ENCODE data around the gene BTG2.

The BTG2 gene

DNA sequence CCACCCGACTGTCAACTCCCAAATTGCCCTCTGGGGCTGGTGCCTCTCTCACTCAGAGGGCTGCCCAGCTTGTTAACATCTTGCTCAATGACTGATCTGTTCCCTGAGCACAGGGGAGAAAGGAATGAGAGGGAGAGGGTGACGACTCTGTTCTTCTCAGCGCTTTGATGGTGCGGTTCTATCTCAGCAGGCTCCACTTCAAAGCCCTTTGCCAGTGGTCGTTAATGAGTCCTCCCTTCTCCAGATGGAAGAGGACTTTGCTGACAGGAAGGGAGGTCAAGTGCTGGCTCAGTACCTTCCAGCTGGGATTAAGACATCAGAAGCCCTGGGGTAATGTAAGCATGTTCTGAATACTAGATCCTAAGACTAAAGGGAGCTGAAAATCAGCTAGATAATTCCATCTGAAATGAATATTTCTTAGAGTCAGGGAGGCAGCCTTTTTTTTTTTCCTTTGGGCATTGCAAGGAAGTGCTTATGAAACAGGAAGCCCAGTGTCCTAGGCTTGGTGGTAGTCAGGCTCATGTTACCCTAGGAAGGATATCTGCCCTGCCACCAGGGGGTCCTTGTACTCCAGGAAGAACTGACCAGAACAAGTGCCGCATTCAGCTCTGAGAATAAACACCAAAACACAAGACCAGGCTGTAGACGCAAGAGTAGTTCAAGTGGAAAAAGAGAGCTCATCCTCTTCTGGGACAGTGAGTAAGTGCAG, 40.9 kb downstream of the BTG2 start:
- DNase-seq = peak; percentile 25

DNA sequence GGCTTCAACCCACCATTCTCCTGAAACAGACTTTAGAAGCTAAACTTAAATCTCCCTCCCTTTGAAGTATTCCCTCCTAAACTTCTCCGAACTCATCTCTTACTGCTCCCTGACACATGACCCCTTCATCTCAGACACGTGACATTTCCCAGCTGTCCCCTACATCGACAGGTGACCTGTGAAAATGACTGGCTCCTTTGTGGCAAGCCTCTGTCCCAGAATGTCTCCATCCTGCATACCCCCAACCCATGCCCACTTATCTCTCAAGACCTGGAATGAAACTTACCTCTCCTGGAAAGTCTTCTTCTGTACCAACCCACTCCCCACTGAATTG, 41.4 kb downstream of the BTG2 start:
- no peak for DNase-seq

DNA sequence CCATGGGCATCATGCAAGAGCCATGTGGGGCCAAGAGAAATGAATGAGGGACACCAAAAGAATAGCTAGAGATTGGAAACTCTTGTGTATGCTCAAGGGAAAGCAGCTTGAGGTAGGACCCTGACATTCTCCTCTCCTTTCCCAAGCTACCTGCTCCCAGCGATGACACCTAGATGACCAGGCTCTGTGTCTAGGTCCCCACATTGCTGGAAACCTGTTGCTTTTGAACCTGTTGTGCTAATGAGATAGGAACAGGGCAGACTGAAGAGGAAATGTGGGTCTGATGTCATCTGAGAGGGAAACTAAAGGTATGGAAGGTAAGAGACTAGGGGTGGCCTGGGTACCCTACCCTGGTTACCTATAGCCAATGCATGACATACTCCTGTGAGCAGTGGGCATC, 43.8 kb downstream of the BTG2 start:
- DNase-seq = no peak

DNA sequence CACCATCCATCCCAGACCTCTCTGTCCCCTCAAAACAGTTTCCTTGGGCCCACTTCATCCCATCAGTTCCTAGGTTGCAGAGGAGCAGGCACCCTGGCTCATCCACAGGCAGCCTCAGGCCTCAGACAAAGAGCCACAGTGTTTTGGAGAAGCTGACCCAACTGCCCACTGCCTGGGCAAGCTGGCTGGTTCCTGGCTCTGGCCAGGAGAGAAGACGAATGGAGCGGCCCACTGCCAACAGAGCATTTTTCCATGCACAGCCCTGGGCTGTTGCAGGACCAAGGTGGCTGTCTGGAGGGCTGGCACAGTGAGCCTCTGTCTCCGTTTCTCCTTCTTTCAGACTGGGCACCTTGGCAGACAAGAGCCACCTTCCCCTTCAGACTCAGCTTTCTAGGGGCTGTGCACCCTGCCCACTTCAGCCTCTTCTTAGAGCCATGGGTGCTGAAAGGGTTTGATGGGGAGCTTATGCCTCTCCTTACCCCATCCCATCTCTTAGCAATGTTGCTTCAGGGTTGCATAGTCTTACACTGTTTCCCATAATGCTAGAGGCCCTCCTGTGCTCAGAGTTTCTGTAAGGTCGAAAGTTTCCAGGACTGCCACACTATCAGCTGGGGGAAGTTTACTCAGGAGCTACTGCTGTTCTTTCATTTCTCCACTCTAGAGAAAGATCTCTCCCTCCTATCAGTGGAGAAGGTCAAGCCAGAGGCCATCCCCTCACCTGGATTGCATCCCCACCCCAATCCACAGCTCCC, 44.6 kb downstream of the BTG2 start:
- DNase-seq = no peak

DNA sequence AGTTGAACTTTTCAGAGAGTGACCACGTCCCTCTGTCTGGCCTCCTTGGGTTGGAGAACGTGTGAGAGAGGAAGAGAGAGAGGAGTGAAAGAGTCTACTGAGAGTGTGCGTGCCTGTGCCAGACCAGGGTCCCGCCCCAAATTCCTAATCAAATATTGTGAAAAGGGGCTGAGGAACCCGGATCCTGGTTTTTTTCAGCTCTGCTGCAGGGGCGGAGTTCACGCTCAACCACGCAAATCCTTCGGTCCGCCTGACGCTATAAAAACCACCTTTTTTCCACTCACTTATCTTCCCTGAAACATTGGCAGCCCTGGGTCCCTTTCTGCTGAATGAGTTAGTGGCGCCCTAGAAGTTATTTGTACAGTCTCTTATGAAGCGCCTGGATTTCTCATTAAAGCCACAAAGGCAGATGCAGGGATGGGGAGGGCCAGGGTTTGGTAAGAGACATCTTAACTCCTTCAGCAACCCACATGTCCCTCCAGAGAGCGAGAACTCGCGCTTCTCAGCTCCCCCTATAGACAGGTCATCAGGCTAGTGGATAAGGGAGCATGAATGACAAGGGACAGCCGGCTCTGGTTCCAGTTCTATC, 45.8 kb downstream of the BTG2 start, which contains the start of gene FMOD:
Gene FMOD, minus strand, starts transcription at position 86 of the 589 bp plus-strand sequence. CDS start 2,852 bp downstream, outside the sequence.
- peak; percentile 52 for DNase-seq

DNA sequence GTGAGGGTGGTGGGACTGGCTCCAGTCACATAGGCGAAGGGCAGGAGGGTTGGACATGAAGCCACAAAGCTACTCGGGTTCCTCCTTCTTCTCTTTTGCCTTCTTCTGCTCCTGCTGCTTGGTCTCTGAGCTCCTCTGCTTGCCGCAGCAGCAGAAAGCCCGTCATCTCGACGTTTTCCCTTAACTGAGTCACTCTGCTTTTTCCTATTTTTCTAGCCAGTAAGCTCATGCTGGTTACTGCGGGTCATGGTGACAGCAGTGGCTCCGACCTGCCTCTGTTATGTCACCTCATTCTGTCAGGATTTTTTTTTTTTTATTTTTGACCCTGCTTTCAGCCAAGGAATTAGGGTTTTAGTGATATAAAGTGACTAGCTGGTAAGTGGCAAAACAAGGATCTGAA, 48.2 kb downstream of the BTG2 start:
- DNase-seq = no peak

DNA sequence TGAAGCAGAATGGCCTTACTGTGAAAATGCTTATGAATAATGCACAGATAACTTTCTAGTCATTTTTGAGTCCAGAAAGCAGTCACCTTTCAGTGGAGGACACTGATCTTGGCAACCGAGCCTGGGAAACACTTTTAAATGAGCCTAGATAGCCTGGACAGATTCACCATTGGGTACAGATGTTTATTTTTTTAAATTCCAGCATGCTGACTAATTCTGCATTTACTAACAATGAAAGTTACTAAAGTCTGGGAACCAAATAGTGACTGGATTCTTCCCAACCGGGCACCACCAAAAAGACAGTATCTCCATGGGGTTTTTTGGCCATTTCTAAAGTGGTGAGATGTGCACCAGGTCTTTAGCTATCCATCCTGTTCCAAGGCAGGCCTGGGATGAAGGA, 48.9 kb downstream of the BTG2 start:
- DNase-seq = no peak

DNA sequence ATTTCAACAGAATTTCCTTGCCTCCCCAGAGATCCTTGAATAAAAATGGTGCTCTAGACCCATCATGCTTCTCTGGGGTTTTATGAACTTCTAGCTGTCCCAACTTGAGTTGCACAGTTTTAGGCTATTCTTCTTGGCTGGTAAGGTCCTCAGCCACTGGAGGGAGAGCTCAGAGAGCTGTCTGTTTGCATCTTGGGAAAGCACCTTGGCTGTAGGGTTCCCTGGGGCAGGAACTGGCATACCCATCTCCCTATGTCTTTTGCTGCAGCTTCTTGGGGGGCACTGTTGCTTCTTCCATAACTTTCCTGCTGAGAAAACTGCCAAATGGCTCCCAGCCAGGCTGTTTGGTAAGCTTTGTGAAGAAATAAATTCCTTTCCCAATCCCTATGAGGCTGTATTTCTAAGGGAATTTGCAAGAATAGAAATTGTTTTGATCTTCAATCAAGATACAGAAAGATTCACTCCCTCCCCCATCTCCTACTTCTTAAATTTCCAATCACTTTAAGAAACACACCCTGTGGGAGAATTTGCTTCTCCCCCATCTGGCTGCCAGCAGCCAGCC, 53.8 kb downstream of the BTG2 start:
- DNase-seq = no peak

Measured in hematopoietic multipotent progenitor cell treated with erythropoietin and hydrocortisone succinate and interleukin-3 and kit ligand, for 4 days (in vitro differentiated cells).